GDM1 (cell line): Measurements from ENCODE around the gene CATSPERZ.

Experiments used
- DNase-seq: peaks from one replicate; lab custom pipeline; 2025; lab: John Stamatoyannopoulos, UW

Gene CATSPERZ

GRCh38 chr11:64342869-64343745 is 42.9 kb downstream of the CATSPERZ start:
- no peak for DNase-seq

DNA sequence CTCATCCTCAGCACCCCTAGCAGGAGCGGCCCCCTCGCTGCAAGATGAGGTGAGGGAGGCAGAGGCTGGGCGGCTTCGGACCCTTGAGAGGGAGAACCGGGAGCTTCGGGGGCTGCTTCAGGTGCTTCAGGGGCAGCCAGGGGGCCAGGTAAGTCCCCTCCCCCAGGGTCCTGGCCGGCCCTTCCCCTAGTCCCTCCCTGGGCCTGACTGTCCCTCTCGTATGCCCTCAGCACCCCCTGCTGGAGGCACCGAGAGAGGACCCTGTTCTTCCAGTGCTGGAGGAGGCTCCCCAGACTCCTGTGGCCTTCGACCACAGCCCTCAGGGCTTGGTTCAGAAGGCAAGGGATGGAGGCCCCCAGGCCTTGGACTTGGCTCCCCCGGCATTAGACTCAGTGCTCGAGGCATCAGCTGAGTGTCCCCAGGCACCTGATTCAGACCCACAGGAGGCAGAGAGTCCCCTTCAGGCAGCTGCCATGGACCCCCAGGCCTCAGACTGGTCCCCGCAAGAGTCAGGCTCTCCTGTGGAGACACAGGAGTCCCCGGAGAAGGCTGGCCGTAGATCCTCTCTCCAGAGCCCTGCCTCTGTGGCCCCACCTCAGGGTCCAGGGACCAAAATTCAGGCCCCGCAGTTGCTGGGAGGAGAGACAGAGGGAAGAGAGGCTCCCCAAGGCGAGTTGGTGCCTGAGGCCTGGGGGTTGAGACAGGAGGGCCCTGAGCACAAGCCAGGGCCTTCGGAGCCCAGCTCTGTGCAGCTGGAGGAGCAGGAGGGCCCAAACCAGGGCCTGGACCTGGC is 43.8 kb downstream of the CATSPERZ start:
- no peak for DNase-seq

DNA sequence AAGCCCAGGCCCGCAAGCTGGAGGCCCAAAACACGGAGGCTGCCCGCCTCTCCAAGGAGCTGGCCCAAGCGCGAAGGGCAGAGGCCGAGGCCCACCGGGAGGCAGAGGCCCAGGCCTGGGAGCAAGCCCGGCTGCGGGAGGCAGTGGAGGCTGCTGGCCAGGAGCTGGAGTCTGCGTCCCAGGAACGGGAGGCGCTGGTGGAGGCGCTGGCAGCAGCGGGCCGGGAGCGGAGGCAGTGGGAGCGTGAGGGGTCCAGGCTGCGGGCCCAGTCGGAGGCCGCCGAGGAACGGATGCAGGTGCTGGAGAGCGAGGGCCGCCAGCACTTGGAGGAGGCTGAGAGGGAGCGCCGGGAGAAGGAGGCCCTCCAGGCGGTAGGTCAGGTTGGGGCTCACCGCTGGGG is 44.6 kb downstream of the CATSPERZ start:
- DNase-seq = no peak

GRCh38 chr11:64347193-64347867 is 47.2 kb downstream of the CATSPERZ start:
- no peak for DNase-seq

DNA sequence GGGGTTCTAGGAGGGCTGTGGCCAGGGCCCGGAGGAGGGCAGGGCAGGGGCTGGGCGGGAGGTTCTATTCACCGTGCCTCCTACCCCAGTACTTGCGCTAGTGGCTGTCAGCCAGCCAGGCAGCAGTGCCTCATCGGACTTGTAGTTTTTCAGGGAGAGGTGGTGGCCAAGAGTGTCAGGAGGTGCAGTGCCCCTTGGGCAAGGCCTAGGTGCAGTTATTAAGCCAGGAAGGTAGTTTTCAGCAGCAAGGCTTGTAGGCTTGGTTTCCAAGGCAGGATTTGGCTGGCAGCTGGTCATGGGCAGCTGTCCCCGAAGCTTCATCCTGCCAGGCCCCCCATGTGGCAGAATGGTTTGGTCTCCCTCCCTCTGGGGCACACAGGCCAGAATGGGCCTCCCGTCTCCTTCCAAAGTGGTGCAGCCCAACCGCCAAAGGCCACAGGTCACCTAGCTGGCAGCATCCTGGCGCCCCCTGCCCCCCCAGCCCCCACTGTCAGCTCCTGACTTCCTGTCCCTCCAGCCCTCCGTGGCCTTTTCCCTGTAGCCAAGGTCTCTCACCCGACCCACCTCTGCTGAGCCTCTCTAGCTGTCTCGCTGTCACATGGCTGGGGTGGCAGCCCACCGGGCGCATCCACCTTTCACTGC is 48.3 kb downstream of the CATSPERZ start:
- DNase-seq = no peak

GRCh38 chr11:64349025-64349387 is 48.8 kb downstream of the CATSPERZ start:
- no peak for DNase-seq

- no peak for DNase-seq
Observed at GRCh38 chr11:64349404-64349803, 49.2 kb downstream of the CATSPERZ start.

DNA sequence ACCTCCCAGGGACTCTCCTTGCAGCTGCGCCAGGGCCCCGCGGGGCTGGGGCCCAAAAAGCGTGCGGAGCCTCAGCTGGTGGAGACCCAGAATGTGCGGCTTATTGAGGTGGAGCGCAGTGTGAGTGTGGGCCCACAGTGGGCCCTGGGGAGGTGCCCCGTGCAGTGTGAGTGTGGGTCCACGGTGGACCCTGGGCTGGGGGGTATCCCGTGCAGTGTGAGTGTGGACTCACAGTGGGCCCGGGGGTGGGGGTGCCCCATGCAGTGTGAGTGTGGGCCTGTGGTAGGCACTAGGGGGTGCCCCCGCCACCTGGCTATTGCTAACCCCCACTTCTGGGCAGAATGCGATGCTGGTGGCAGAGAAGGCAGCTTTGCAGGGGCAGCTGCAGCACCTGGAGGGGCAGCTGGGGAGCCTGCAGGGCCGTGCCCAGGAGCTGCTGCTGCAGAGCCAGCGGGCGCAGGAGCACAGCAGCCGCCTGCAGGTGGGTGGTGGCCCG is 51.0 kb downstream of the CATSPERZ start:
- no peak for DNase-seq

GRCh38 chr11:64352099-64352994 is 52.2 kb downstream of the CATSPERZ start:
- DNase-seq = no peak

DNA sequence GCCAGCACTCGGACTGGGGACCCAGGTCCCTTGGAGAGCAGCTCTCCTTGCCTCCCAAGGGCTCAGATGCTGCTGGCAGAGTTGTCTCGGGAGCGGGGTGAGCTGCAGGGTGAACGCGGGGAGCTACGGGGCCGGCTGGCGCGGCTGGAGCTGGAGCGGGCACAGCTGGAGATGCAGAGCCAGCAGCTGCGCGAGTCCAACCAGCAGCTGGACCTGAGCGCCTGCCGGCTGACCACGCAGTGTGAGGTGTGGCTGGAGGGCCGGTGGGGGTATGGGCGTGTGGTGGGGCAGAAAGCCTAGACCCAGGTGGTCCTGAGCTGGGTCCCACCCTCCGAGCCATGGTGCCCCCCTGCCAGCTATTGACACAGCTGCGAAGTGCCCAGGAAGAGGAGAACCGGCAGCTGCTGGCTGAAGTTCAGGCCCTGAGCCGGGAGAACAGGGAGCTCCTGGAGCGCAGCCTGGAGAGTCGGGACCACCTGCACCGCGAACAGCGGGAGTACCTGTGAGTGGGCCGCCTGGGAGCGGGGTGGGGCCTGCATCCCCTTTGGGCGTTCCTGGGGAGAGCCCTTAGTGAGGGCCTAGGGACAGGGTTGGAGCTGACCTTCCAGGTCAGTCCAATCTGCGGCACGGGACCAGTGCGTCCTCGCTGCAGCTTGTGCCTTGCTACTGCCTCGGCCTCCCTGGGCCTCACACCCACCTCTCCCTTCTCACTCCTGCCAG is 53.0 kb downstream of the CATSPERZ start:
- DNase-seq = no peak

GRCh38 chr11:64353715-64354506 is 53.8 kb downstream of the CATSPERZ start:
- no peak for DNase-seq
